DOHH2 (cell line): Measurements from ENCODE around the gene ZNF813.

Source experiments
- EZH2phosphoT487 ChIP-seq: fragments of 200-600 bp; sonication (generic); IDR thresholded peaks from 2 replicates; pipeline ENCODE4 v1.6.1; 2017; ENCODE audit warnings: borderline replicate concordance, mild to moderate bottlenecking, antibody characterized with exemption, low read length, moderate library complexity, mixed read lengths
- TF ChIP-seq, protein P1 (sequence below): fragments of 200-600 bp; sonication (generic); IDR thresholded peaks from one replicate; pipeline ENCODE4 v1.5.1; 2014; ENCODE audit warnings: antibody characterized with exemption, mild to moderate bottlenecking, low read depth, low read length; ENCODE audit not compliant: poor library complexity, severe bottlenecking

- TF ChIP-seq, protein P1, sequence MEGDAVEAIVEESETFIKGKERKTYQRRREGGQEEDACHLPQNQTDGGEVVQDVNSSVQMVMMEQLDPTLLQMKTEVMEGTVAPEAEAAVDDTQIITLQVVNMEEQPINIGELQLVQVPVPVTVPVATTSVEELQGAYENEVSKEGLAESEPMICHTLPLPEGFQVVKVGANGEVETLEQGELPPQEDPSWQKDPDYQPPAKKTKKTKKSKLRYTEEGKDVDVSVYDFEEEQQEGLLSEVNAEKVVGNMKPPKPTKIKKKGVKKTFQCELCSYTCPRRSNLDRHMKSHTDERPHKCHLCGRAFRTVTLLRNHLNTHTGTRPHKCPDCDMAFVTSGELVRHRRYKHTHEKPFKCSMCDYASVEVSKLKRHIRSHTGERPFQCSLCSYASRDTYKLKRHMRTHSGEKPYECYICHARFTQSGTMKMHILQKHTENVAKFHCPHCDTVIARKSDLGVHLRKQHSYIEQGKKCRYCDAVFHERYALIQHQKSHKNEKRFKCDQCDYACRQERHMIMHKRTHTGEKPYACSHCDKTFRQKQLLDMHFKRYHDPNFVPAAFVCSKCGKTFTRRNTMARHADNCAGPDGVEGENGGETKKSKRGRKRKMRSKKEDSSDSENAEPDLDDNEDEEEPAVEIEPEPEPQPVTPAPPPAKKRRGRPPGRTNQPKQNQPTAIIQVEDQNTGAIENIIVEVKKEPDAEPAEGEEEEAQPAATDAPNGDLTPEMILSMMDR, result no peak
- TF ChIP-seq EZH2phosphoT487, result no peak
Observed at GRCh38 chr19:53518121-53518520, 50.6 kb downstream of the ZNF813 start.
